Stimulated activated CD4-positive, alpha-beta T cell treated with anti-CD3 and anti-CD28 coated beads, Interleukin-15, amount 100 ng/mL, for 1 hour (primary cell): ENCODE data around the gene CHST8.
"Not testable (repeated sequence)": the region's sequence is repeated elsewhere in the genome, so short reads cannot be mapped to it uniquely, and the experiment has no call there.

Source experiments
- DNase-seq, 2 donors: peaks; one replicate each; pipeline ENCODE4 v3.0.0-alpha.2; 2020; ENCODE audit warnings: low read depth in 1 of 2, low spot score in 1 of 2

Gene CHST8

DNA sequence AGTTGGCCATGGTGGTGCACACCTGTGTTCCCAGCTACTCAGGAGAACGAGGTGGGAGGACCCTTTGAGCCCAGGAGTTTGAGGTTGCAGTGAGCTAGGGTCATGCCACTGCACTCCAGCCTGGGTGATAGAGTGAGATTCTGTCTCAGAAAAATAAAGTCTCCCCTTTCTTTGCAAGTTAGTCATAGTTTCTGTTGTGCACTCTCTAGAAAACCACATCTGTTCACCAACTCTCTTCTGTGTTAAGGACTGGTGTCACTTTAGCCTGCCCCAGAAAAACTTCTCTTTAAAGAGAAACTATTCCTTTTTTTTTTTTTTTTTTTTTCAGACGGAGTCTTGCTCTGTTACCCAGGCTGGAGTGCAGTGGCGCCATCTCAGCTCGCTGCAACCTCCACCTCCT lies 4.9 kb upstream of the CHST8 start:
- no peak for DNase-seq

DNA sequence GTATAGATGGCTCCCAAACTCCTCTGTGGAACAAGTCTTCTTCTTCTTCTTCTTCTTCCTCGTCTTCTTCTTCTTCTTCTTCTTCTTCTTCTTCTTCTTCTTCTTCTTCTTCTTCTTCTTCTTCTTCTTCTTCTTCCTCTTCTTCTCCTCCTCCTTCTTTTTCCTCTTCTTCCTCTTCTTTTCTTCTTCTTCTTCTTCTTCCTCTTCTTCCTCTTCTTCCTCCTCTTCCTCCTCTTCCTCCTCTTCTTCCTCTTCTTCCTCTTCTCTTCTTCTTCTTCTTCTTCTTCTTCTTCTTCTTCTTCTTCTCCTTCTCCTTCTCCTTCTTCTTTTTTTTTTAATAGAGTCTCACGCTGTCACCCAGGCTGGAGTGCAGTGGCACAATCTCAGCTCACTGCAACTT lies 3.4 kb upstream of the CHST8 start:
- not testable (repeated sequence) for DNase-seq

DNA sequence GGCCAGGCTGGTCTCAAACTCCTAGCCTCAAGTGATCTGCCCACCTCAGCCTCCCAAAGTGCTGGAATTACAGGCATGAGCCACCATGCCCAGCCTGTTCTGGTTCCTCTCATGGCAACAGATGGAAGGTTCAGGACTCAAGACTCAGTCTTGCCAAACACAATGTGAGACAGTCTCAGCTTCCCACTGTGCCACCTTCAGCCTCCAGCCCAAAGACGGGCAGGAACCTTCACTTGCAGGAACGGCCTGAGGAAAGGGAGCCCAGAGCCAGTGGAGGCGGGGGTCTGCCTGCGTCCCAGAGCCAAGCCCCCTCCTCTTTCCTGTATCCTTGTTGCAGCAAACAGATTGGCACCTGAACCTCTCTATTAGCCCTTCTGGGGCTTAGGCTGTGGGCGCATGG lies 2.9 kb upstream of the CHST8 start:
- no peak for DNase-seq

DNA sequence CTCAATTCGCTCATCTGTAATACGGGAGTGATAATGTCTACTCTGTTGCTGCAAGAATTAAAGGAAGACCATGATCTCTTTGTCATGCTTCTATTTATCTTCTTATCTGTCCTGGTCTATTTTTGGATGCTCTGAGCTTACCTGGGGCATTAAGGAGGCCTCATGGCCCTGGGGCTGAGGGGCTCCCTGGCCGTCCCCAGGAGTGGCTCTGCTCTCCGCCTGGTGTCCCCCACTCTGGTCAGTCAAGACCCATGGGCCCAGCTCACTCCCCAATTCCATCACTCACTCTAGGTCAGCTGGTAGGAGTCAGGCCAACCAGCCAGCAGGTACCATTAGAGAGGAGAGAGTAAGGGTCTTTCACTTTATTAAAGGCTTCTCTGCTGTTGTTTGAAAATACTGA lies 1.1 kb upstream of the CHST8 start:
- DNase-seq: no peak

DNA sequence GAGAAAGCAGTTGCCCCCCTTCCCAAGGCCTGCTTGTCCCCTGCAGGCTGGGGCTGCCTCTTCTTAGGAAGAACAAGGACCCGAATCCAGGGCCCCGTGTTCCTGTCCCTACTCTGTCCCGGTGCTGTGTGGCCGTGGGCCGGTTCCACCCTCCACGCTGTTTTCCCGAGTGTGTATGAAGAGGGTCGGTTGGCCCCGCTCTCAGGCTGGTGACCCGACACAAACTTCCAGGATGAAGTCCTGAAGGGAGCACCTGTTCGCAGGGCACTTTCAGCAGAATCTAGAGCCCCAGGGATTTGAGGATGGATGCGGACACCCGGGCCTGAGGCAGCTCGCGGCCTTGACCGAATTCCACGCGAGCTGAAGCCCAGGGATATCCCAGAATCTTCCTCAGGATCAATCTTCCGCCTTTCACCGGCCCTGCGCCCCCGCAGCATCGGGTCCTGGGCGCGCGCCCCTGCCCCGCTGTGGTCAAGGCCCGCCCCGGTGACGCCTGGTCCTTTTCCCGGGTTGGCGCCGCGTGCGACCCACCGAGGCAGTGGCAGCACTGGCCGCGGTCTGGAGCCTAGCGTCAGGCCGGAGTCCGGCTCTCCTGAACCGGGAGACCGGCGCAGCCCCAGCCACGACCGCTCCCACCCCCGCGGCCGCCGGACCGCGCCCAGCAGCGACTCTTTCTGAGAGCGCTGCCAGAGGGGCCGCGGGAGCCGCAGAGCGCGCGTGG lies 528 bp upstream of the CHST8 start:
- no peak for DNase-seq

DNA sequence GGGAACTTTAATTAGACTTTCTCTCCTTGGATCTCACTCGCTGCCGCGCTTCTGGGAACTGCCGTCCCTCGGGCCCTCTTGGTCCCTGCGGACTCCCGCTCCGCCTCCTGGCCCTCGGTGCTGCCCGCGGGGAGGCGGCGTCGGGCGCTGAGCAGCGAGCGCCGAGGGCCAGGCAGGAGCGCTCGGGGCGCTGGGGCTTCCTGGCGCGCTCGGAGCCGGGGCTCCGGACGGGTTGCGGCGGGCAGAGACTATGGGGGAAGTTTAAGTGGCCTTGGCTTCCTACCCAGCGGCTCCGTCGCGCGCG lies 704 bp downstream of the CHST8 start:
- DNase-seq: no peak

DNA sequence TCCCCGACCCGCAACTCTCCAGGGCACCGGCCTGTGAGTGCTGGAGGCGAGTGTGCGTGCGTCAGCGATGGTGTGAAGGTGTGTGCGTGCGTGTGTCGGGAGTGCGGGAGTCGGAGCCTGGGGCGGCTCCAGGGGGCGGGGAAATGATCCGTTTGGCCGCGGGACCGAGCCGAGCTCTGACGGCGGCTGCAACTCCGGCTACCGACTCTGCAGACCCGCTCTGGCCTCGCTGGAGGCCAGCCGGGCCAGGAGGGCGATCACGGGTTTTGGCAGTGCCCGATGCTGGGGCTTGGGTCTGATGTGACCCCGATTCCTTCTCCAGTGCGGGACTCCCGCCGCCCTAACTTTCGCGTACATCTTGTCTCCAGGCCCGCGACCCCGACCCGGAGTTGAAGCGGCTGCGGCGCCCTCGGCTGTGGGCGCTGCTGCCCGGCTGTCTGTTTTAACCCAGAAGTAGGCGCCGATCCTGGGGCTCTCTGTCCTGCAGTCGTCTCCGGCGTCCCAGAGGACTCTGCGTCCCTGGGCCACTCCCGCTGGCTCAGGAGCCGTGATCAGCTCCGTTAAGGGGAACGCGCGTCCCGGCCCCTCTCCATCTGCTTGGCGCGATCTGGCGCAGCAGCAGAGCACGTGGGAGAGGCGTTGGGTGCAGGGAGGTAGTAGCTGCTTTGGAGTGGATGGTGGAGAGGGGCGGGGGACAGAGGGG lies 1.2 kb downstream of the CHST8 start:
- no peak for DNase-seq

DNA sequence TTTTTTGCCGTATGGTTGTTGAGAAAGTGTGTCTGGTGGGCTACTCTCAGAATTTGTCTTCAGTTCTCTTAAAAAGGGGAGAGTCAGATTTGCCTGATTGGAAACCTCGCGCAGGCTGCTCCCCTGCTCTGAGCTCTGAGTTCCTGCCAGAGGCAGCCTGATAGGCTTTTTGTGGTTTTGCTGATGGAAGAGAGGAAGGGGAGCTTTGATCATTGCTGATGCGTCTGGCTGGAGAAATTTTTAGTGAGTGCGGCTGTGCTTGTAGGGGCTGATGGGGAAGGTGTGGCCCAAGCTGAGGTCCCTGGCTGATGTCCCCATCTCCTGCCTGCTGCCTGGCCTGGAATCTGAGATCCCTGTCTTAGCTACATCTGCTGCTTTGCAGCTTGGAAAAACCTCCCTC lies 2.8 kb downstream of the CHST8 start:
- DNase-seq: no peak

DNA sequence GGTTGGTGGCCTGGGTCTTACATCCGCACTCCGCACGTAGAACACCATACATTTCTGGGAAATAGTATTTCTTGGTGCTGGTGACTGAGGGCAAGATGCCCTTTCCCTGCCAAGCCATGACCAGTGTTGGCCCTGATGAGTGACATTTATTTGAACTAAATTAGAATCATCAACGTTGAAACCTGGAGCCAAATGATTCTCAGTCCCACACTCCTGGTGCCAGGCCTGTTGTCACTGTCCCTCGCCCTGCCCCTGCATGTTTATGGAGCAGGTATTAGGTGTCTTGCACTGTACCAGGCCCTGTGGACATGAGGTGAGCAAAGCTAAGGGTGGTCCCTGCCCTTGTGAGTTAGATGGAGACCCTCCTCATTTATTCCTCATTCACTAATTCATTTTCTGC lies 5.8 kb downstream of the CHST8 start:
- DNase-seq: no peak

DNA sequence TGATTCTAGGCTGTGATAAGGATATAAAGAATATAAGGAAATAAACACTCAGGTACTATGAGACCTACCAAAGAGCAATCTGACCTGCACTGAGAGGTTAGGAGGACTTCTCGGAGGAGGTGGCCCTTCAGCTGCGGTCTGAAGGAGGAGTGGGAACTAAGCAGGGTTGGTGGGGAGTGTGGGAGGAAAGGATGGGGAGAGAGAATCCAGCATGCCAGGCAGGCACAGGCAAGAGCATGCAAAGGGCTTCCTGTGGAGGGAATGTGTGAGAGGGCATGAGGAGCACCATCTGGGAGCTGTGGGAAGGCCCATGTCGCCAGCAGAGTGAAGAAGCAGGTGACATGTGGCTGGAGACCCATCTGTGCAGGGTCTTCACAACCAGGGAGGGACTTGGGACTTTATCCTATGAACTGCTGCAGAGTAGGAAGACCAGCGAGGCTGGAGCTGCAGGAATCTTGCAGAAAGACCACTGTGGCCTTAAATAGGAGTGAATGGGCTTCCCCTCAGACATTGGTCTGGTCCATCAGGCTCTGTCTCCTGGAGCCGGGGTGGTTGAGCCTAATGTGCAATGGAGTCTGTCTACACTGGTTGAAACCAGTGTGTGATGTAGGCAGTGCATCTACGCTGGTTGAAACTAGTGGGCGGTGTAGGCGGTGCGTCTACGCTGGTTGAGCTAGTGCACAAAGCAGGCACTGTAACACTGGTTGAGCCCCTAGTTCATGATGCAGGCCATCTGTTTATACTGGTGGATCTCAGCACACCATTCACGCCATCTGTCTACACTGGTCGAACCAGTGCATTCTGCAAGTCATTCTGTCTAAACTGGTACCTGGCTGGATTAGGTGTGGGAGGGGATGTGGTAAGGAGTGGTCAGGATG lies 6.4 kb downstream of the CHST8 start:
- DNase-seq: no peak

DNA sequence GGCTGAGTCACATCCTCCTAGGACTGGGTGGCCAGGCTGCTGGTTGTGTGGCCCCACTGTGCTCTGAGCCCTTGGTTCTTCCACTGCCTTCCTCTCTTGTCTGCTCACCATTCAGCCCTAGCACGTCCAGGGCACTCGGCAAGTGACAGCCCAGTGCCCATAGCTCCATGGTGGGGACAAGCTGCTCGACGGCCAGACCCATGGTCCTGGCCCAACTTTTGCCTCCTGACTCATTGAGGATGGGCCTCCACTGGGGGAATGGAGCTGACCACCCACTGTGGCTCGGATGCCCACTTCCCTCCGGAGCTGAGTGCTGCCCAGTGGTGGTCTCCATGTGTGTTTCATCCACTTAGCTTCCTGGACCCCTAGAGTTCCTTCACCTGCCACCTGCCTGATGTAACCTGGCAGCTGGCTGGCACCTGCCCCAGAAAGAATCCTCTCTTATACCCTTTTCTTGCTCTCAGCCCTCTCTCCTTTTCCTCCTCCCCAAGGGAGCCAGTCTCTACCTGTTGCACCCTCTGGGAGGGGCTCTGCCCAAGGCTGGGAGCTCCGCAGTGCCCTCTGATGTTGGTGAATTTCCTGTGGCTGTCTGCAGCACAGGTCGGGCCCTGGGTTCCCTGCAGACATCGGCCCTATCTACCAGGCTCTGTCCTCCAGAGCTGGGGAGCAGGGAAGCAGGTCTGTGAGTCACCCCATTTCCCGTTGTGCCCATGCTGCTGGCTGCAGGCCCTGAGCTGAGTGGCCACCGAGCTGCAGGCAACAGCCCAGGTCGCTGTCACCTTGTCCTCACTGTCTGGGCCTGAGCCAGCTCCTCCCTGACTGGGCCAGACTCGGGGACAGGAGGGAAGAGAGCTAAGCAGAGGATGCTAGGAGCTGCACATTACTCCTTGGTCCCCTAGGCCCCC lies 7.4 kb downstream of the CHST8 start:
- DNase-seq: no peak

DNA sequence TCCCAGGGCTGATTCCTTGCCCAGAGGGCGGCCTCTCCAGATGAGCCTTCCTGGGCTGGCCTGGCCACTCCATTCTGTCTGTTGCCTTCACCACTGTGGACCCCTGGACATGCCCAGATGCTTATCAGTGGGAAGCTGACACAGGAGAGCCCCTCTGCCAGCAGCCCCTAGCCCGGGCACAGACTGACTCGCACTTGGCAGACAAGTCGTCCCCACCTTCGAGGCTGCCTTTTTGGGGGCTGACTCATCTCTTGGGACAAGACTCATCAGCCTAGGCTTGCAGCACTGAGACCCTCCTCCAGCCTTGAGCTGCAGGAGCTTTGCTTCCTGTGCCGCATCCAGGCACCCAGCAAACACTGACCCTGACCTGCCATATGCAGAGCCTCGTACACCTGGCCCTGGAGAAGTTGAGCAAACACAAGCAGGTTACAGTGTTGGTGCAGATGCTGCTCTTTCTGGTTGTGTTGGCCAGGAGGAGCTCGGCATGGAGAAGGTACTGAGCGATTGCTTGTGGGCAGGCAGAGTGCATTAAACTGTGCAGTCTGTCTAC lies 8.1 kb downstream of the CHST8 start:
- DNase-seq: no peak

DNA sequence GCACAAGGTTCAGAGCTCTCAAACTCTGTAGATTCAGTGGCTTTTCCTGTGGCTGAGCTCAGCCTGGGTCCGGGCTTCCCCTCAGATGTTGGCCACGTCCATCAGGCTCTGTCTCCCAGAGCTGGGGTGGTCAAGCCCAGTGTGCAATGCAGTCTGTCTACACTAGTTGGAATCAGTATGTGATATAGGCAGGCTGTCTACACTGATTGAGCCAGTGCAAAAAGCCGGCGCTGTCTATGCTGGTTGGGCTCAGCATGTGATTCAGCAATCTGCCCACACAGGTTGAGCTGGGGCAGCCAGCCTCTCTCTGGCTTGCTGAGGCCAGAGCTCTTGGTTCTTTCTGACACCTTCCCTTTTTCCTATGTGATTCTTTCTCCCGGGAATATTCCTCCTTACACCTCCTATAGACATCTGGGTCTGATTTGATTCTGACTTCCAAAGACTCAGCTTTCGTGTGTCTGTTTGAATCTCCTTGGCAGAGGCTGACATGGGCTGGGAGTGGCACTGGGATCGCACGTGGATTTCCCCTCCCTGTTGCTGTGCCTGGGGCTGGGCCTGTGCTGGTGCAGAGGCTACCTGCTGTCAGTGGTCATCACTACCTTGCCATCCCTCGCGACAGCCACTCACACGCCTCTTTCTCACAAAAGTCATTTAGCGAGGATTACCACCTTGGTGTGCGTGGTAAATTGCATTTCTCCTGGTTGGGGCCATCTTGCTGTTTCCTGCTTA lies 9.3 kb downstream of the CHST8 start:
- DNase-seq: no peak

DNA sequence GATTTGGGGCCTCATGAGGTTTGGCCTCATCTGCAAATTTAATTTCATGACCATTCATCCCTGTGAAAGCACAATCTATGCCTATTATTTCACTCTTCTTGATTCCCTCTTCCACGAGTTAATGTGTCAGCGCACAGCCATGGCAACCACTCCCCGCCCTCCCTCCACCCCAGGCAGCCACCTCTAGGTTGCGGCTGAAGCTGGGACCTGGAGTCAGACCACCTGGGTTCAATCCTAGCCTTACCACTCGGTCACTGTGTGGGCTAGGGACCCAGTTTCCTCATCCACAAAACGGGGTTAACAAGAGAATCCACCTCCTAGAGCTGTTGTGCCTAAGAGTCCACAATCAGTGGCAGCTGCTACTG lies 9.8 kb downstream of the CHST8 start:
- no peak for DNase-seq

DNA sequence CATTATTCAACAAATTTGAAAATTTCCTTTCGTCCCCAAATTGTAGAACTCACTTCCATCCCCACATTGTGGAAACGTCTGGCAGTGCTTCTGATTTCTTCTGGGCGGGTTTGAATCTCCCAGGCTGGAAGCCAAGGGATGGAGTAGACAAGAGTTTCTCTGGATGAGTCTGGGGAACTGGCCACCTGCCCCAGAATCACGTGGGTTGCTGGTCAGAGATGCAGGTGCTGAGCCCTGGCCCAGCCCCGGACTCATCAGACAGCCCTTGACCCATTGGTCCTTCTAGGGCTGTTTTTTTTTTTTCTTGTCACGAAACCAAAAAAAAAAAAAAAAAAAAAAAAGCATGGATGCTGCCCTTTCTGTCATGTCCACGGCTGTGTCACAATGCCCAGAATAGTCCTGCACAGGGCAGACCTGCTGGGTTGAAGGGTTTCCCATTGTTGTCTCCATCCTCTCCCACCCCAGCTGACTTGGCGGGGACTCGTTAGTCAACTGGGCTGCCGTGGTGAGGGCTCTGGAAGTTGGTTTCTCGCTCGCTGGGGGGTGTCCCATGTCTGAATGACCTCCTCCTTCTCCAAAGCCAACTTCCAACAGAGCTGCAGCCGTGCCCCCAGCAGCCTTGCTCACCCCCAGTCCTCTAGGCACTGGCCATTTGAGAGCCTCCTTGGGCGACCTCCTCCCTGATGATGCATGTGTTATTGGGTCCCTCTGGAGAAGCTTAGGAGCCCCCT lies 12.8 kb downstream of the CHST8 start:
- no peak for DNase-seq

DNA sequence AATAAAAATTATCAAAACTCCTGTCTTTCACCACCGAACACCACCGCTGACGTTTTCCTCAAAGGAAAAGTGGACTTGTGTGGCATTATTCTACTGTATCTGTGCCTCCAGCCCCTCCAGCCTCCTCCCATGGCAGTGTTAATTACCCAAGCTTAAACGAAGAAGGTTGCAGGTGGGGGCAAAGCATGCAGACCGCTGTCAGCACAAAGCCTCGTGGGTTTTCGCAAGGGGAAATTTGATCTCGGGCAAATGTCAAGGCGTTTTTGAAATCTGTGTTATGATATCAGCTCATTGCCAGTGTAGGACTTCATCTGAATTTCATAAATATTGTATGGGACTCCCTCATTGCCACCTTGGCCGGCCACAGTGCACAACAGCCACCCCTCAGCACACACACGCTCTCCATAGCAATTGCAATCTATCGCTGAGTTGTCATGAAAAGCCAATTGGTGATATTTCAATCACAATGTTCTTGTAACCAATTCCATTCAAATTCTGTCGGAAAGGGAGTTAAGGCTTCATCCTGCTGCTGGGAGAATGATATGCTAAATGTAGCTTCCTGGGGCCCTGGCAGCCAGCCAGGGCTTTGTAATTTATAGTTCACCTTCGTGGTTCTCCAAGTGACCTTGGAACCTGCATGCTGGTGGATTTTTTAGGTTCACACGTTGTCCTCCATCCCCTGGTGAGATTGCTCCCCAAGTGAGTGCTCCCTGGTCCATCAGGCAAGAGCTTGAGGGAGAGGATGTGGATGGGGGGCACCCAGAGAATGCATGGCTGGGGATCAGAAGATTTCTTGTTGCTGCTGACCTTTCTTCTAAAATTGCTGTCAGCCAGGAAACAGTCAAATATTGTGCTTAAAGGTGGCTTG lies 16.6 kb downstream of the CHST8 start:
- no peak for DNase-seq

DNA sequence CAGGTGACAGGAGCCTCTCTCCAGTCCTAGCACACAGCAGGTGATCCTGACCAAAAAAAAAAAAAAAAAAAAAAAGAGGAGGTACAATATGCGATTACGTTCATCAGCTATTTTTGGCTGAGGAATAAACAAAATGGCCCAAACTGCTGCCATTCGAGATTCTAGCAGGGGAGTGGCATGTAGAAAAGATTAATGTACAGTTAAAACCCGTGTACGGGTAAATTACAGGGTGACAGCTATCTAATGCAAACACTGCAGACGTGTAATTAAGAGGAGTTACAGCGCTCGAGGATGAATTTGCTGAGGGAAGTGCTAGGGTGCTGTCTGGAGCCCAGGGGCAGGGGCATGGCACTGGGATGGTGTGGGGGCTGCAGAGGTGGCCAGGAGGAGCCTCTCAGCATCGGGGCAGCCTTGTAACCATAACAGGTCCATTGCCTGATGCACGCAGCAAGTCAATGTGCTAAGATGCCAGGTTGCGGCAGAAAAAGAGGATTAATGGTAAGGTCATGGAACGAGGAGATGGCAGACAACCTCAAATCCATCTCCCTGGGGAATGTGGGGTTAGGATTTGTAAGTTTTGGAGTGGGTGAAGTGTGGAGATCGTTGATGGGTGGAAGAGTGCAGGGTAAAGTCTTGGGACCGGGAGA lies 17.4 kb downstream of the CHST8 start:
- no peak for DNase-seq

DNA sequence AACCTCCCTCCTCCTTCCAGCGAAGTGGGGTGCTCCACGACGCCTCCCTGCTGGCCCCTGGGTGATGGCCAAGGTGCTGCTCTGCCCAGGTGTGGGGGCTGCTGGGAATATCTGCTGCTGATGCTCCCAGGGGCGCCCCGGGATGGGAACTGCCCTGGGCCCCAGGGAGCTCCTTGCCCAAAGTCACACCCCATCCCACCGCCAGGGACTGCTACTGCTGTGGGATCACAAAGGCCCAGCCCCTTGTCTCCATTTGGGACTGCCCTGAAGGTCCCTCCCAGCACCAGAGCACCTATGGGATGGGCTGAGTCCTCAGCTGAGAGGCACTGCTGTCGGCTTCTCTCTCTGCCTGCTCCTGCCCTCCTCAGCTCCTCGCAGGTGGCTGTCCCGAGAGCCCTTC lies 19.0 kb downstream of the CHST8 start:
- no peak for DNase-seq
